HUES6 (cell line): ENCODE results near the gene OR14C36.
"Not testable (repeated sequence)": the region's sequence is repeated elsewhere in the genome, so short reads cannot be mapped to it uniquely, and the experiment has no call there.

Source experiments
- H3K27ac ChIP-seq: 2 replicates; pipeline ENCODE4 v1.7.0; 2013; ENCODE audit warnings: low read depth, mild to moderate bottlenecking, low read length, inconsistent platforms
- H3K27me3 ChIP-seq: 2 replicates; pipeline ENCODE4 v1.6.1; 2013; ENCODE audit warnings: low read length; ENCODE audit not compliant: control insufficient read depth, insufficient read depth
- H3K36me3 ChIP-seq: 2 replicates; pipeline ENCODE4 v1.6.1; 2013; ENCODE audit warnings: low read length; ENCODE audit not compliant: control insufficient read depth, insufficient read depth
- H3K4me1 ChIP-seq: 2 replicates; pipeline ENCODE4 v1.6.1; 2013; ENCODE audit warnings: low read length; ENCODE audit not compliant: control insufficient read depth, insufficient read depth
- H3K4me3 ChIP-seq: 2 replicates; pipeline ENCODE4 v1.5.1; 2013; ENCODE audit warnings: low read depth, low read length
- H3K9ac ChIP-seq: one replicate; pipeline ENCODE4 v1.6.1; 2013; ENCODE audit warnings: mild to moderate bottlenecking, low read length
- H3K9me3 ChIP-seq: 2 replicates; pipeline ENCODE4 v1.6.1; 2013; ENCODE audit warnings: low read depth, low read length; ENCODE audit not compliant: control insufficient read depth, insufficient read depth

Gene OR14C36, protein sequence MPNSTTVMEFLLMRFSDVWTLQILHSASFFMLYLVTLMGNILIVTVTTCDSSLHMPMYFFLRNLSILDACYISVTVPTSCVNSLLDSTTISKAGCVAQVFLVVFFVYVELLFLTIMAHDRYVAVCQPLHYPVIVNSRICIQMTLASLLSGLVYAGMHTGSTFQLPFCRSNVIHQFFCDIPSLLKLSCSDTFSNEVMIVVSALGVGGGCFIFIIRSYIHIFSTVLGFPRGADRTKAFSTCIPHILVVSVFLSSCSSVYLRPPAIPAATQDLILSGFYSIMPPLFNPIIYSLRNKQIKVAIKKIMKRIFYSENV

DNA sequence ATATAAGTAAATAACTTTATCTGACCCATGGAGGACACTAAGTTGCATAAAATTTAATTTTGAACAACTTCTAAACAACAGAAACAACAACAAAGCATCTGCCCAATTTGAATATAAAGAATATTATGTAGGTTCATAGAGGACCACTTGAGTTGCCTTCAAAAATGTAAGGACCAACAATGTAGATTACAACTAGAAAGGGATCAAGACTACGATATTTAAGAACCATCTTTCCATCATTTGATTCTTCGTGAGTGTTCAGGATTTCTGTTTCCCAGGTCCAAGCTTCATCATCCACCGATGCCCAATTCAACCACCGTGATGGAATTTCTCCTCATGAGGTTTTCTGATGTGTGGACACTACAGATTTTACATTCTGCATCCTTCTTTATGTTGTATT, at the start of gene OR14C36:
Gene OR14C36, plus strand, starts transcription at position 301 of the 400 bp plus-strand sequence. Its CDS starts 0 bp downstream, at position 301.
- Histone ChIP-seq H3K27me3 (no peaks in the 10 kb centered on the region), H3K36me3 (no peaks in the 10 kb centered on the region), H3K4me3 (no peak within 1 kb of the TSS), H3K4me1 (no peaks in the 10 kb centered on the region), H3K9ac (no peak within 1 kb of the TSS), H3K9me3 (peaks cover 34% of the 10 kb centered on the region; the same call in 1 of the 2 replicates), H3K27ac (no peak within 1 kb of the TSS)

DNA sequence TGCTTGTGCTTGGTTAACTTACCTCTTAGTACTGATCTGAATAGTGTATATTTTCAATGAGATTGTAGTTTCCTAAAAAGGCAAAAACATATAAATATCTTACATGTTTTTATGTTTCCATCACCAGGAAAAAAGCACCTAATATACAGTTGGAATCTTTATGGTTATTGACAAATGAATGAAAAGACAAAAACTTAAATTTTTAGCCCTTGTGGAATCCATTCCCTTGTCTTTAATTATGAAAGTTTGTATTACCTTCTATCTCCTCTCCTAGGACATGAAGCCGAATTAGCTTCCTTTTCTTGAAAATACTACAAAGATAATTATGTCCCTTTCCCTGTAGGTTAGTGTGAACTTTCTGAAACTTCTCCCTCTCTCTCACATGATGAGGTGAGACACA, 45.3 kb upstream of the OR14C36 start, which contains the start of gene OR2T12:
Gene OR2T12, minus strand, starts transcription at position 101 of the 400 bp plus-strand sequence. CDS start 7,846 bp downstream, outside the sequence.
- no peak within 1 kb of the TSS for H3K9ac ChIP-seq
- H3K27me3 ChIP-seq, result no peaks in the 10 kb centered on the region
- peaks cover 19% of the 10 kb centered on the region; the same call in 1 of the 2 replicates for H3K9me3 ChIP-seq
- no peaks in the 10 kb centered on the region for H3K36me3 ChIP-seq
- no peak within 1 kb of the TSS for H3K4me3 ChIP-seq
- H3K4me1 ChIP-seq, result no peaks in the 10 kb centered on the region
- no peak within 1 kb of the TSS for H3K27ac ChIP-seq

- peaks cover 21% of the 10 kb centered on the region; the same call in 1 of the 2 replicates for H3K9me3 ChIP-seq
Observed at GRCh38 chr1:248305672-248306071, 42.9 kb upstream of the OR14C36 start.

GRCh38 chr1:248306103-248306502, 42.5 kb upstream of the OR14C36 start:
- Histone ChIP-seq H3K4me1 (no peaks in the 10 kb centered on the region), H3K9ac (no peak overlapping the region), H3K27ac (no peak overlapping the region), H3K9me3 (peaks cover 21% of the 10 kb centered on the region; the same call in 1 of the 2 replicates), H3K36me3 (no peaks in the 10 kb centered on the region), H3K27me3 (no peaks in the 10 kb centered on the region), H3K4me3 (no peak overlapping the region)

More at GRCh38 chr1:248305672-248306071, 42.9 kb upstream of the OR14C36 start:
- H3K9ac ChIP-seq, H3K4me1 ChIP-seq, H3K27me3 ChIP-seq, H3K4me3 ChIP-seq, H3K36me3 ChIP-seq, H3K27ac ChIP-seq: not testable (repeated sequence)

DNA sequence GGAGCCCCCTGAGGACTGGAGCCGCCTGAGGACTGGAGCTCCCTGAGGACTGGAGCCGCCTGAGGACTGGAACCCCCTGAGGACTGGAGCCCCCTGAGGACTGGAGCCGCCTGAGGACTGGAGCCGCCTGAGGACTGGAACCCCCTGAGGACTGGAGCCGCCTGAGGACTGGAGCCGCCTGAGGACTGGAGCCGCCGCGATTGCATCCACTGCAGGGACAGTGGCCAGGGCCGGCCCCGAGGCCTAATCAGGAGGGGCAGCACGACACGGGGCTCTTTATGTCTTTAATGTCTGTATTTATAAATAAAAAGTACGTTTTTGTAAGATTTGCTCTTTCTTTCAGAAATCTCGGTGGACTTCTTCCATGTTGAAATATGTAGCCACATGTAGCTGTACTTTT, 41.8 kb upstream of the OR14C36 start:
- H3K9ac ChIP-seq, H3K4me3 ChIP-seq, H3K4me1 ChIP-seq, H3K27me3 ChIP-seq, H3K36me3 ChIP-seq, H3K27ac ChIP-seq: not testable (repeated sequence)
- H3K9me3 ChIP-seq, result peaks cover 21% of the 10 kb centered on the region; the same call in 1 of the 2 replicates

DNA sequence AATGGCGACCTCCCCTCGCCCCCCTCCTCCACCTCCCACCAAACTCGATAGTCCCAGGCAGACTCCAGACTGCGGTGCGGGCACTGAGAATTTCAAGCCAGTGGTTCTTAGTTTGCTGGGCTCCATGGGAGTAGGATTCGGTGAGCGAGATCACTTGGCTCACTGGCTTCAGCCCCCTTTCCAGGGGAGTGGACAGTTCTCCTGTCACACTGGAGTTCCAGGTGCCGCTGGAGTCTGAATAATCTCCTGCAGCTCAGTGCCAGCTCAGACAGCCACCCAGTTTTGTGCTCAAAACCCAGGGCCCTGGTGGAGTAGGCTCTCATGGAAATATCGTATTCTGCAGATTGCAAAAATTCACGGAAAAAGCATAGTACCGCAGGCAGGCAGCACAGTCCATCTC, 31.8 kb upstream of the OR14C36 start:
- H3K9ac ChIP-seq, result no peak overlapping the region
- H3K36me3 ChIP-seq, result no peaks in the 10 kb centered on the region
- no peak overlapping the region for H3K27ac ChIP-seq
- H3K4me3 ChIP-seq, result no peak overlapping the region
- H3K27me3 ChIP-seq, result no peaks in the 10 kb centered on the region
- H3K4me1 ChIP-seq, result no peaks in the 10 kb centered on the region
- peaks cover 27% of the 10 kb centered on the region; the same call in 1 of the 2 replicates for H3K9me3 ChIP-seq

DNA sequence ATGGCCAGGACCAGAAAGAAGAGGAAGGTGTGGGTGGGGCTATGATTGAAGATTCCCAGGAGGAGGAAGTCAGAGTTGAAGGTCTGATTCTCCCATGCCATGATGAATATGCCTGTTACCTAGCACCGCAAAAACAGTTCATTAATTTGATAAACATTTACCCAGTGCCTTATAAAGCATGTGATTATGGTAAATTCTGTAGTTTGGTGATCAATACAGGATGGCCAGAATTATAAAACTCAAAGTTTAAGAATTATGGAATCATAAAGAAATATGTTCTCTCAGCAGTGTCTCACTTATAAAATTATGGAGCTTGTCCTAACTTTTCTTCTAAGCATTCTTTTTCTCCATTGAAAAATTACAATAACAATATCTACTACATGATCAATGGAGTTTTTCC, 24.1 kb upstream of the OR14C36 start, which contains the start of gene OR2M7:
Gene OR2M7, minus strand, starts transcription at position 101 of the 400 bp plus-strand sequence. Its CDS starts 0 bp downstream, at position 101.
- H3K9ac ChIP-seq, result no peak within 1 kb of the TSS

DNA sequence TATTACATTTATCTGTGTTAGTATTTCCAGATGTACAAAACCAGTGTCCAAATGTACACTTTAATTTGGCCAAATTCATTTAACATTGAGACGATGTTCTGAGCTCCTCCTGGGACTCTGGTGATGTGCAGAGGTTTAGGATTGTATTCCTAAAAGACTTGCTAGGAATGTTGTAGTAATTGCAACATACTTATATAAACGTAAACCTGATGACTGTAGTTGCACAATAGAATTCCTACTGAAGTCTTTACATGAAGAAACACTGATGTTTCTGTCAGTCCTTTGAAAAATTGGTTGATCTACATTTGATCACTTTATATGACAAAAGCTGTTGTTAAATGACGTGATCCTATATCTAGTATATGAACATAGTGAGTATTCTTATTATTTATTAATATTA, 5.1 kb upstream of the OR14C36 start:
- Histone ChIP-seq H3K4me3 (no peak overlapping the region), H3K4me1 (no peaks in the 10 kb centered on the region), H3K27me3 (no peaks in the 10 kb centered on the region), H3K9me3 (peaks cover 25% of the 10 kb centered on the region; the same call in 1 of the 2 replicates), H3K27ac (no peak overlapping the region), H3K9ac (no peak overlapping the region), H3K36me3 (no peaks in the 10 kb centered on the region)

More for the DNA sequence above, 24.1 kb upstream of the OR14C36 start, which contains the start of gene OR2M7:
- Histone ChIP-seq H3K4me3 (no peak within 1 kb of the TSS), H3K27me3 (no peaks in the 10 kb centered on the region), H3K9me3 (peaks cover 18% of the 10 kb centered on the region; the same call in 1 of the 2 replicates), H3K4me1 (no peaks in the 10 kb centered on the region), H3K27ac (no peak within 1 kb of the TSS), H3K36me3 (no peaks in the 10 kb centered on the region)

GRCh38 chr1:248359415-248359814, 10.8 kb downstream of the OR14C36 start:
- Histone ChIP-seq H3K27ac (no peak overlapping the region), H3K9ac (no peak overlapping the region), H3K4me1 (no peaks in the 10 kb centered on the region), H3K4me3 (no peak overlapping the region), H3K36me3 (no peaks in the 10 kb centered on the region), H3K27me3 (no peaks in the 10 kb centered on the region), H3K9me3 (peaks cover 48% of the 10 kb centered on the region; the same call in 1 of the 2 replicates)

GRCh38 chr1:248361121-248361715, 12.6 kb downstream of the OR14C36 start, which contains the start of gene OR2T4:
OR2T4 (plus strand) TSS chr1:248361665; CDS start chr1:248361665, 0 bp downstream.
- Histone ChIP-seq H3K4me3 (no peak within 1 kb of the TSS), H3K9ac (no peak within 1 kb of the TSS), H3K9me3 (peaks cover 52% of the 10 kb centered on the region; the same call in 1 of the 2 replicates), H3K27me3 (no peaks in the 10 kb centered on the region), H3K36me3 (no peaks in the 10 kb centered on the region), H3K27ac (no peak within 1 kb of the TSS), H3K4me1 (no peaks in the 10 kb centered on the region)

- H3K27me3 ChIP-seq, result no peaks in the 10 kb centered on the region
- H3K9ac ChIP-seq, result no peak overlapping the region
- peaks cover 38% of the 10 kb centered on the region; the same call in 1 of the 2 replicates for H3K9me3 ChIP-seq
- no peak overlapping the region for H3K4me3 ChIP-seq
- H3K4me1 ChIP-seq, result no peaks in the 10 kb centered on the region
- no peaks in the 10 kb centered on the region for H3K36me3 ChIP-seq
- no peak overlapping the region for H3K27ac ChIP-seq
Observed at GRCh38 chr1:248366609-248367008, 18.0 kb downstream of the OR14C36 start.
